Measurements from ENCODE around the gene COP1. TPM values are rescaled to one million over a fixed set of nuclear protein-coding genes. Genes with fewer than 3 reads are reported as not detected.

COP1 gene
- total RNA-seq, 1 experiment from 2014 or later = 33.1 TPM

DNA sequence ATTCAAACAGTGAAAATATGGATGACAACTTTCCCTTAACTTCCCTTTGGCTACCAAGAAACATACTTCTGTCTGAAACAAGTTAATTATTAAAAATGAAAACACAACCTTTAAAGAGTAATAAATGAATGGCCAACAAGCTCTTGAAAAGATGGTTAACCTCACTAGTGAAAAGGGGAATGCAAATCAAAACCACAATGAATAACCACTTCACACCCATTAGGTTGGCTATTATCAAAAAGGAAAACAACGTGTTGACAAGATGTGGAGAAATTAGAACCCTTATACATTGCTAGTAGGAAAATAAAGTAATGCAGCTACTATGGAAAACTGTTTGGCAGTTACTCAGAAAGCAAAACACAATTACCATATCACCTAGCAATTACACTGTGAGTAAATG, 14.1 kb downstream of the COP1 start:
- Histone ChIP-seq H3K9me3 (ENCODE audit: control insufficient read depth in 1 of 2, insufficient read depth in 1 of 2, low read depth in 1 of 2, low read length in 2 of 2) (no peaks in the 10 kb centered on the region), H3K9ac (ENCODE audit: low read length) (no peak overlapping the region), H3K79me2 (ENCODE audit: insufficient read depth, low read length) (peaks cover 100% of the 10 kb centered on the region), H3K9me2 (ENCODE audit: insufficient read depth) (no peaks in the 10 kb centered on the region), H2AFZ (ENCODE audit: low read depth, low read length, poor library complexity, severe bottlenecking) (no peak overlapping the region), H4K20me1 (ENCODE audit: insufficient read depth) (peaks cover 15% of the 10 kb centered on the region; the same call in 1 of the 2 replicates), H3K27ac (ENCODE audit: low read depth, low read length) (no peak overlapping the region), H3K27me3 (ENCODE audit: insufficient read depth, low read length) (no peaks in the 10 kb centered on the region), H3K4me1 (ENCODE audit: control insufficient read depth in 1 of 2, insufficient read depth in 2 of 2, low read length in 2 of 2) (no peaks in the 10 kb centered on the region), H3K4me3 (replicated peaks in 1 of 2; ENCODE audit: low read depth in 1 of 2, low read length in 2 of 2) (no peak overlapping the region), H3K4me2 (ENCODE audit: low read length) (no peak overlapping the region), H3K36me3 (ENCODE audit: control insufficient read depth in 1 of 2, insufficient read depth in 2 of 2, low read length in 2 of 2) (no peaks in the 10 kb centered on the region)
- no peak for TF ChIP-seq EZH2 (IDR thresholded peaks at IDR 0.05)
- no peak for TF ChIP-seq CEBPB (IDR thresholded peaks at IDR 0.05; ENCODE audit: low read depth)
- ChIA-PET POLR2A (no interaction called here), CTCF (no interaction called here), RAD21 (ENCODE audit: low non-redundant PET in 1 of 2, low total read pairs in 2 of 2, uncharacterized antibody in 2 of 2, unreplicated experiment in 2 of 2) (no interaction called here)
- DNase-seq (ENCODE audit: low read depth, low spot score) (no peak), ATAC-seq (no peak)
- intact Hi-C loops (cut with micrococcal nuclease) = no loop called here
- BruUV-seq (replicated peaks) = no TSS peak

DNA sequence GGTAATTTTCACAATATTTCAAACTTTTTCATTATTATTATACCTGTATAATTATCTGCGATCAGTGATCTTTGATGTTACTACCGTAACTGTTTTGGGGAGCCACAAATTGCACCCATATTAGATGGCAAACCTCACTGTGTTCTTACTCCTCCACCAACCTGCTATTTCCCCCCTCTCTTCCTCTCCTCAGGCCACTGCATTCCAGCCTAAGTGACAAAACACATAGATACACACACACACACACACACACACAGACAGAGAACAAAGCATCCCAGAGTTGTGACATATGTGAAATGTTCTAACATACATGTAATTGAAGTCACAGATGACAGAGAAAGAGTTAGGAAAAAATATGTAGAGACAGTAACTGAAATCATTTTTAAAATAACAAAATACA, 18.5 kb downstream of the COP1 start:
- H2AFZ ChIP-seq (ENCODE audit: low read depth, low read length, poor library complexity, severe bottlenecking) = no peak overlapping the region

GRCh38 chr1:176187001-176187400, 20.1 kb downstream of the COP1 start:
- TF ChIP-seq ZBTB33 (IDR thresholded peaks at IDR 0.05; ENCODE audit: extremely low read depth, insufficient replicate concordance, low read length) (no peak), JUND (IDR thresholded peaks at IDR 0.05) (no peak), YY1 (IDR thresholded peaks at IDR 0.05; ENCODE audit: extremely low read depth, insufficient replicate concordance, low read depth, low read length) (no peak), CEBPB (IDR thresholded peaks at IDR 0.05; ENCODE audit: low read depth) (no peak), ZNF274 (IDR thresholded peaks at IDR 0.05; ENCODE audit: low read depth, low read length) (no peak)
- TF ChIP-seq, protein P1, sequence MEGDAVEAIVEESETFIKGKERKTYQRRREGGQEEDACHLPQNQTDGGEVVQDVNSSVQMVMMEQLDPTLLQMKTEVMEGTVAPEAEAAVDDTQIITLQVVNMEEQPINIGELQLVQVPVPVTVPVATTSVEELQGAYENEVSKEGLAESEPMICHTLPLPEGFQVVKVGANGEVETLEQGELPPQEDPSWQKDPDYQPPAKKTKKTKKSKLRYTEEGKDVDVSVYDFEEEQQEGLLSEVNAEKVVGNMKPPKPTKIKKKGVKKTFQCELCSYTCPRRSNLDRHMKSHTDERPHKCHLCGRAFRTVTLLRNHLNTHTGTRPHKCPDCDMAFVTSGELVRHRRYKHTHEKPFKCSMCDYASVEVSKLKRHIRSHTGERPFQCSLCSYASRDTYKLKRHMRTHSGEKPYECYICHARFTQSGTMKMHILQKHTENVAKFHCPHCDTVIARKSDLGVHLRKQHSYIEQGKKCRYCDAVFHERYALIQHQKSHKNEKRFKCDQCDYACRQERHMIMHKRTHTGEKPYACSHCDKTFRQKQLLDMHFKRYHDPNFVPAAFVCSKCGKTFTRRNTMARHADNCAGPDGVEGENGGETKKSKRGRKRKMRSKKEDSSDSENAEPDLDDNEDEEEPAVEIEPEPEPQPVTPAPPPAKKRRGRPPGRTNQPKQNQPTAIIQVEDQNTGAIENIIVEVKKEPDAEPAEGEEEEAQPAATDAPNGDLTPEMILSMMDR (IDR thresholded peaks at IDR 0.05 in 2 of 3, conservative IDR thresholded peaks at IDR 0.05 in 1 of 3; ENCODE audit: borderline replicate concordance in 1 of 3, insufficient read depth in 1 of 3, low read depth in 2 of 3, low read length in 2 of 3) = no peak
- no peak overlapping the region for H3K4me3 ChIP-seq (replicated peaks in 1 of 2; ENCODE audit: low read depth in 1 of 2, low read length in 2 of 2)
- ChIA-PET POLR2A (no interaction called here), CTCF (no interaction called here), RAD21 (ENCODE audit: low non-redundant PET in 1 of 2, low total read pairs in 2 of 2, uncharacterized antibody in 2 of 2, unreplicated experiment in 2 of 2) (no interaction called here)
- no peak overlapping the region for H3K27ac ChIP-seq (ENCODE audit: low read depth, low read length)
- no TSS peak for BruUV-seq (replicated peaks)
- no peak overlapping the region for H2AFZ ChIP-seq (ENCODE audit: low read depth, low read length, poor library complexity, severe bottlenecking)
- H3K9me2 ChIP-seq (ENCODE audit: insufficient read depth) = no peaks in the 10 kb centered on the region
- ATAC-seq = no peak
- H3K36me3 ChIP-seq (ENCODE audit: control insufficient read depth in 1 of 2, insufficient read depth in 2 of 2, low read length in 2 of 2) = no peaks in the 10 kb centered on the region; a peak in 1 of 4 replicates
- H3K9ac ChIP-seq (ENCODE audit: low read length) = no peak overlapping the region
- peaks cover 95% of the 10 kb centered on the region for H3K79me2 ChIP-seq (ENCODE audit: insufficient read depth, low read length)
- no peak overlapping the region for H3K4me2 ChIP-seq (ENCODE audit: low read length)
- H3K4me1 ChIP-seq (ENCODE audit: control insufficient read depth in 1 of 2, insufficient read depth in 2 of 2, low read length in 2 of 2) = no peaks in the 10 kb centered on the region
- intact Hi-C loops (cut with micrococcal nuclease) = no loop called here
- H3K9me3 ChIP-seq (ENCODE audit: control insufficient read depth in 1 of 2, insufficient read depth in 1 of 2, low read depth in 1 of 2, low read length in 2 of 2) = no peaks in the 10 kb centered on the region
- H3K27me3 ChIP-seq (ENCODE audit: insufficient read depth, low read length) = no peaks in the 10 kb centered on the region
- peaks cover 5% of the 10 kb centered on the region; the same call in 1 of the 2 replicates for H4K20me1 ChIP-seq (ENCODE audit: insufficient read depth)
- no peak for DNase-seq (ENCODE audit: low read depth, low spot score)

More for the DNA sequence above, 18.5 kb downstream of the COP1 start:
- ChIA-PET POLR2A (no interaction called here), RAD21 (ENCODE audit: low non-redundant PET in 1 of 2, low total read pairs in 2 of 2, uncharacterized antibody in 2 of 2, unreplicated experiment in 2 of 2) (no interaction called here), CTCF (no interaction called here)
- H3K4me2 ChIP-seq (ENCODE audit: low read length) = no peak overlapping the region
- H3K27ac ChIP-seq (ENCODE audit: low read depth, low read length) = no peak overlapping the region
- DNase-seq (ENCODE audit: low read depth, low spot score) = no peak
- no peak overlapping the region for H3K4me3 ChIP-seq (replicated peaks in 1 of 2; ENCODE audit: low read depth in 1 of 2, low read length in 2 of 2)
- no peaks in the 10 kb centered on the region for H3K36me3 ChIP-seq (ENCODE audit: control insufficient read depth in 1 of 2, insufficient read depth in 2 of 2, low read length in 2 of 2)
- H3K27me3 ChIP-seq (ENCODE audit: insufficient read depth, low read length) = no peaks in the 10 kb centered on the region
- BruUV-seq (replicated peaks) = no TSS peak
- H3K4me1 ChIP-seq (ENCODE audit: control insufficient read depth in 1 of 2, insufficient read depth in 2 of 2, low read length in 2 of 2) = no peaks in the 10 kb centered on the region
- H3K9me2 ChIP-seq (ENCODE audit: insufficient read depth) = no peaks in the 10 kb centered on the region
- intact Hi-C loops (cut with micrococcal nuclease) = no loop called here
- ATAC-seq = no peak
- H3K9me3 ChIP-seq (ENCODE audit: control insufficient read depth in 1 of 2, insufficient read depth in 1 of 2, low read depth in 1 of 2, low read length in 2 of 2) = no peaks in the 10 kb centered on the region
- peaks cover 96% of the 10 kb centered on the region for H3K79me2 ChIP-seq (ENCODE audit: insufficient read depth, low read length)
- H4K20me1 ChIP-seq (ENCODE audit: insufficient read depth) = peaks cover 11% of the 10 kb centered on the region; the same call in 1 of the 2 replicates
- TF ChIP-seq YY1 (IDR thresholded peaks at IDR 0.05; ENCODE audit: extremely low read depth, insufficient replicate concordance, low read depth, low read length) = no peak
- H3K9ac ChIP-seq (ENCODE audit: low read length) = no peak overlapping the region

All from HCT116 (cell line).